Muscle of back (tissue), 11 donors: ENCODE results near the gene ST3GAL2. TPM values are rescaled to one million over a fixed set of nuclear protein-coding genes. Genes with fewer than 3 reads are reported as not detected.
A peak's percentile ranks its signal among the peaks of the same experiment; 100 is the strongest.
"Not testable (repeated sequence)": the region's sequence is repeated elsewhere in the genome, so short reads cannot be mapped to it uniquely, and the experiment has no call there.

Experiments used
- DNase-seq, 3 donors: peaks; one replicate each; pipeline versions ENCODE4 v3.0.0 to v3.0.0-alpha.2; 2013
- polyA plus RNA-seq, 10 donors: library from polyadenylated mRNA; unstranded; fragments of 120-200 nt; gene quantifications; one replicate each; pipeline ENCODE4 v1.2.1, GENCODE V29; 2013; ENCODE audit not compliant: insufficient read length in 10 of 10

The ST3GAL2 gene
- polyA plus RNA-seq, 10 donors, result 21.6 to 32.3 (median 27.1) TPM

GRCh38 chr16:70419384-70420327 is 19.2 kb downstream of the ST3GAL2 start:
- DNase-seq, result no peak

- DNase-seq, result no peak
Measured at GRCh38 chr16:70418993-70419318, 19.9 kb downstream of the ST3GAL2 start.

GRCh38 chr16:70418274-70418992 is 20.5 kb downstream of the ST3GAL2 start:
- DNase-seq, result no peak

- no peak for DNase-seq
Measured at GRCh38 chr16:70417661-70418060, 21.2 kb downstream of the ST3GAL2 start.

GRCh38 chr16:70416748-70417616 is 21.9 kb downstream of the ST3GAL2 start:
- no peak for DNase-seq

- DNase-seq, result not testable (repeated sequence)
Measured at GRCh38 chr16:70413572-70413971, 25.3 kb downstream of the ST3GAL2 start.

- DNase-seq, result no peak
Measured at GRCh38 chr16:70412385-70412784, 26.5 kb downstream of the ST3GAL2 start.

GRCh38 chr16:70410734-70411133 is 28.2 kb downstream of the ST3GAL2 start:
- DNase-seq, result no peak

GRCh38 chr16:70407811-70408274 is 31.1 kb downstream of the ST3GAL2 start:
- DNase-seq, result no peak

GRCh38 chr16:70406104-70406503 is 32.8 kb downstream of the ST3GAL2 start:
- DNase-seq, result not testable (repeated sequence)

GRCh38 chr16:70402916-70403659 is 35.8 kb downstream of the ST3GAL2 start:
- no peak for DNase-seq

GRCh38 chr16:70399951-70400350 is 38.9 kb downstream of the ST3GAL2 start:
- DNase-seq, result no peak

GRCh38 chr16:70399381-70399780 is 39.5 kb downstream of the ST3GAL2 start:
- DNase-seq, result no peak

- no peak for DNase-seq
Measured at GRCh38 chr16:70398177-70398743, 40.6 kb downstream of the ST3GAL2 start.

GRCh38 chr16:70396246-70396904 is 42.5 kb downstream of the ST3GAL2 start:
- no peak for DNase-seq

- peak; percentile 13 to 54 (median 36) for DNase-seq
Measured at GRCh38 chr16:70395345-70395901, 43.5 kb downstream of the ST3GAL2 start.

GRCh38 chr16:70394853-70395252 is 44.0 kb downstream of the ST3GAL2 start:
- DNase-seq, result no peak

GRCh38 chr16:70393662-70394061 is 45.2 kb downstream of the ST3GAL2 start:
- DNase-seq, result no peak

GRCh38 chr16:70392606-70393005 is 46.3 kb downstream of the ST3GAL2 start:
- DNase-seq, result no peak
